Ammon's horn (tissue), 1 donor: ENCODE measurements around the gene ABCB8.
A peak's percentile ranks its signal among the peaks of the same experiment; 100 is the strongest.

Source experiments
- DNase-seq: peaks from one replicate; pipeline ENCODE4 v3.0.0-alpha.2; 2016; ENCODE audit warnings: low spot score

The ABCB8 gene

DNA sequence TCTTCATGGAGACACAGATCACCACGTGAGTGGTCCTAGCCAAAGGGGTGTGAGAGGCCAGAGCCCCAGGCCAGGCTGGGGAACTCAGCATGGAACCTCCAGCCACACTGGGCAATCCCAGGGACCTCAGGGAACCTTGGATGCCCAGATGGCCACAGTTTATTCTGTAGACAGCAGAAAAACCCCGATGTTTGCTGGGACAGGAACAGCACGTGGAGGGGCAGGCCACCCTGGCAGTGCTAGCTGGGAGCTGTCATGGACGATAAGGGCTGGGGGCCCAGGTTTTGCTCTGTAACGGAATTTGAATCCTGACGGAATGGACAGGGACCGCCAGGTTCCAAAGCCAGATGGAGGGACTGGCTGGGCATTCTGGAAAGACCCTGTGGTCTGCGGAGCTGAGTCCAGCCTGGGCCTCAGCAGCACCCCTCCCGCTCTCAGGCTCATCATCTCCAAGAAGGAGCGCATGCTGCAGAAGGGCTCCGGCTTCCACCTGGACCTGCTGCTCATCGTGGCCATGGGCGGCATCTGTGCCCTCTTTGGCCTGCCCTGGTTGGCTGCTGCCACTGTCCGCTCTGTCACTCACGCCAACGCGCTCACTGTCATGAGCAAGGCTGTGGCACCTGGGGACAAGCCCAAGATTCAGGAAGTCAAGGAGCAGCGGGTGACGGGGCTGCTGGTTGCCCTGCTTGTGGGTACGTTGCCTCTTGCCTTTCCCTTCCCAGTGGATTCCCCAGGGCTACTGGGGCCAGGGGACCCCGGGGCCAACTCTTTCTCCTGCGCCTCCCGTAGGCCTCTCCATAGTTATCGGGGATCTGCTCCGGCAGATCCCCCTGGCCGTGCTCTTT is 46.8 kb downstream of the ABCB8 start:
- no peak for DNase-seq

- no peak for DNase-seq
Measured at GRCh38 chr7:151075662-151075971, 47.4 kb downstream of the ABCB8 start.

GRCh38 chr7:151075978-151076426 is 47.8 kb downstream of the ABCB8 start:
- DNase-seq: no peak

DNA sequence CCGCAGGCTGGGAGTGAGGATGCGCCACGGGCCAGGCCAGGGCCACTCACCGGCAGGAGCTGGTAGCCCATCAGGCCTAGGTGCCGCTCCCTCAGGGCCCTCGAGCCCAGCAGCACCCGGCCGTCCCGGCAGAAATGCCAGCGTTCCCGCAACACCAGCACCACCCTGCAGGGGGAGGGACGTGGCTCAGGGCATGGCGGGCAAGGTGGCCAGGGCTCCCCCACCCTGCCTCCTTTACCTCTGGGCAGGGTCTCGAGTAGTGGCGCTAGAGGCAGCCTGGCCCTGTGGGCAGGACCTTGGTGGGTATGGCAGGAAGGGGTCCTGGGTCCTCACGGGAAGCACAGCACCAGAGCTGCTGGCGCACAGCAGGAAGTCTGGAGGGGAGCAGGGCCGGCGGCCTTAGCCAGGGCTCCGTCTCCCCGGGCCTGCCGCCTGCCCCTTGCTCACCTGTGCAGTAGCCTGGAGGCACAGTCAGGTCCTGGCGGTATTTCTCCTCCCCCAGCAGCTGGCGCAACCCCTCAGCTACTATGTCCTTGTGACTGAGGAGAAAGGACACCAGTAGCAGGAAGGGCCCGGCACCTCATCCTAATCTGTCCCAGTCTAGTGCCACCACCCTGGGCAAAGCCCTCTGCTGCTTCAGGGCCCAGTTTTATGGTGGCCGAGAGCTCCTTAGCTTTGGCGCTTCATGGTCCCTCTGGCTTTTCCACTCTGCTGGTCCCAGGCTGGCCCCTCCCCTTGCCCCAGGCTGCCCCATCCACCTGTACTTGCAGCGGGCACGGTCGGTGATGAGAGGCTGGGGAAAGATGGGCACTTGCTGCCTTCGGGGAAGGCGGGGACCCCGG is 48.8 kb downstream of the ABCB8 start:
- DNase-seq: no peak

DNA sequence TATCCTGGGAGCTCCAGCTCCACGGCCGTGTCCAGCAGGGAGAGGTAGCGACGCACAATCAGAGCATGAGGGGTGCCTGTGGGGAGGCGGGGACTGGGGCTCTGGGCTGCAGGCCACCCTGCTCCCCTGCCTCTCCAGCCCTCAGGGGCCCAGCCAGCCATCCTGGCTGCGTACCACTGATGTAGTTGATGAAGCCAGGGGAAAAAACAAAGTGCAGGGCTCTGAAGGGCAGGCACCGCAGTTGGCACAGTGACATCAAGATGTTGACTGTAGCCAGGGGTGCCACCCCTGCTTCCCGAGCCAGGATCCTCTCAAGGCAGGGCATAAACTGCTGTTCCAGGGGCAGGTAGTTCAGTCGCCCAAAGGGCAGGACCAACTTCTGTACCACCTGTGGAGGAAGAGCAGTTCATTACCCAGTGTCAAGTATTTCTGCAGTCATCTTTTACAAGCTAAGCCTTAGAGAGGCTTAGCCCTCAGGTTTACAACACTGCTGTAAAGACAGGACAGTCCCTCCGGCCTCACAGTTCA is 49.5 kb downstream of the ABCB8 start:
- no peak for DNase-seq

GRCh38 chr7:151078233-151079040 is 50.2 kb downstream of the ABCB8 start:
- DNase-seq: no peak

- DNase-seq: no peak
Measured at GRCh38 chr7:151079199-151079910, 51.1 kb downstream of the ABCB8 start.

- DNase-seq: no peak
Measured at GRCh38 chr7:151080067-151080521, 51.8 kb downstream of the ABCB8 start.

DNA sequence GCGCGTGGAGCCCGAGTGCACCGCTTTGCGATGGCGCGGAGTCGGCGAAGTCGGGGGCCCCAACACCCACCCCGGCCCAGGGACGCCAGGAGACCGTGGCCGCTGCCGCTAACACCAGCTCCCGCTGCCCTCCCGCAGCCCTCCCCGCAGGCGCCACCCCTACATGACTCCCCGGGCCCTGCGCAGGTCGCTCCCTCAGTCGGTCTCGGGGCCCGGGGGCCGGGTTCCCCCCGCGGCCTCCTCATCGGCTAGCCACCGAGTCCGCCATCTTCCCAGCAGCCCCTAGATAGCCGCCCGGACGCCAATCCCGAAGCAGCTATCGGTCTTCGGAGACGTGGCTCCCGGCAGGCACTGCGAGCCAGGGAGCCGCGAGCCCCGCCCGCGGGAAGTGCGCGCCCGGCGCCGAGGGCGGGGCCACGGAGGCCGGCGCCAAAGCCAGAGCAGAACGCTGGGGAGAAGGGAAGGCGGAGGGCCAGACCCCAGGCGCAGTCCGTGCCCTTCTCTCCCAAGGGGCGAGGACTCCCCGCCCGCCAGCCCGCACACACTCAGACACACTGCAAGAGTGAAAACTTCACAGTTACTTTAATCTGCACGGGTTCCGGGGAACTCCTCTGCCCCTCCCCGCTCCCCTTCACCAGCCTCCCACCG is 52.4 kb downstream of the ABCB8 start, which contains the start of gene FASTK:
TSS of gene FASTK (minus strand) at position 288 of the 648 bp plus-strand sequence. CDS start at position 245, 43 bp downstream.
- DNase-seq: peak; percentile 95

GRCh38 chr7:151081170-151082101 is 53.2 kb downstream of the ABCB8 start:
- DNase-seq: no peak

GRCh38 chr7:151082141-151083070 is 54.2 kb downstream of the ABCB8 start:
- no peak for DNase-seq

DNA sequence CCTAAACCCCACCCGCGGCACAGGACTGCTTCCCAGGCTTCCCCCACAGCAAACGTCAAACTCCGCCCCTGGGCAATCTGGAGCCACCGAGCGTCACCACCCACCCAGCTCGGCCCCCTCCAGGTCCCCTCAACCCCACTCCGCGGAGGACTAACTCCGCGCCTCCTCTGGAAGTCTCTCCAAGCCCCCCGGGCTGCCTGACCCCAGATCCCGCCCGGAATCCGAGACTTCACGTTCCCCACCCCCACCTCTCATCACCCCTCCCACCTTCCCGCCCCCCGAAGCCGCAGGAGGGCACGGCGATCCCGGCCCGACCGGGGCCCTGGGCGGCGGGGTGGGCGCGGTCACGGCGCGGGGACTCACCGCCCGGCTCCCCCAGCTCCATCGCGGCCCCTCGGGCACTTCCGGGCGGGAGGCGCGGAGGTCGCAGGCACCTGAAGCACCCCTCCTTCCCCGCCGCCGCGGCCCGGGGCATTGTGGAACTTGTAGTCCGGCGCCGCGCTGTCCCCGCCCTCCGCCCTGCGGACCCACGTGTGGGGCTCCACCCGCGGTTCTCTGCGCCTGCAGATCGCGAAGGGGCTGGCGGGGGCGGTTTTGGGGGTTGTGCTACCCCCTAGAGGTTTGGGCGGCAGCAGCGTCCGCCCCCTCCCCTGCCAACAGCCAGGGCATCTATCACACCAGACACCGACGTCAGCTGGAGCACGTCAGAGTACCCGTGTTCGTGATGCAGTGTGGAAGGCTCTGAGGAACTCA is 55.0 kb downstream of the ABCB8 start, which contains the start of gene TMUB1:
TSS of gene TMUB1 (minus strand) at position 423 of the 753 bp plus-strand sequence. CDS start 930 bp downstream, outside the sequence.
- DNase-seq: peak; percentile 83

- DNase-seq: no peak
Measured at GRCh38 chr7:151083824-151084160, 55.5 kb downstream of the ABCB8 start.

- DNase-seq: no peak
Measured at GRCh38 chr7:151085329-151085690, 57.1 kb downstream of the ABCB8 start.

DNA sequence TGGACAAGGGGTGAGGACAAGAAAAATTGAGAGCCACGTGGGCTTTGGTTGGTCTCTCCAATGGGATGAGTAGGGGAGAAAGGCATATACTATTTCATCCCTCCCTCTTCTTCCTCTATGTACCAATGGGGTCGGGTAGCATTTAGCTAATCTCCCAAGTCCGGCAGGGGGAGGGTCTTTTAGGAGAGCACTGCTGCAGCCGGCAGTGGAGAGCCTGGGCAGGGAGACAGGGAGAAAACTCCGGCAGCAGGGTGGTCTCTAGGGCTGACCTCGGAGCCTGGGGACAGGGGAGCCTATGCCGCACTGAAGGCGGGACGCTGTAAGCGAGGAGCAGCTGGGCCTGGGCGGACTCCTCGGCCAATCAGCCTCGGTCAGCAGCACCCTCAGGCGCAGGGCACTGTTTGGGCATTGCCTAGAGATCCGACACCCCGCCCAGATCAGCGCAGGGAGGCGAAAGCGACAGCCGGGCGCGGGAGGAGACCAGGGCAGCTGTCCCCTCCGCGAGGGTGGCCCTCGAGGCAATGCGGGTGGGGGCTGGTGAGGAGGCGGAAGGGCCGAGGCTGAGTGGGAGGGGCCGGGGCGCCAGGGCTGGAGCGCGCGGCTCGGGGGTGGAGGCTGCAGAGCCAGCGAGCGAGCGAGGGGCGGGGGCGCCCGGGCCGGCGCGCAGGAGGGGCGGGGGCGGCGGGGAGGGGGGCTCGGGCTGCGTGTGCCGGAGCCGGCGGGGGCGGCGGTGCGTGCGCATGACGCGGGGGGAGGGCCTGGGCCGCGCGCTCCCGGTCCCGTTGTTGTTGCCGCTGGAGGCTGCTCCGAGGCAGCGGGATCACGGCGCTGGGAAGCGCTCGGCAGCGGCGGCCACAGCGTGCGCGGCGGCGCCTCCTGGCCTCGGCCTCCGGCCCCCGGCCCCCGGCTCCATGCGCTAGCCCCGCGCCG is 57.7 kb downstream of the ABCB8 start, which contains the start of gene AGAP3:
TSS of gene AGAP3 (plus strand) at position 785 of the 930 bp plus-strand sequence. CDS start 267 bp downstream, outside the sequence.
- DNase-seq: peak; percentile 93

- peak; percentile 39 for DNase-seq
Measured at GRCh38 chr7:151086802-151087244, 58.6 kb downstream of the ABCB8 start.
